Activated T-helper 2 cell treated with anti-CD3 and anti-CD28 coated beads, Interferon-gamma antibody, Interleukin-2, Interleukin-4, amounts not matched to agents 10 μg/mL and 5 μg/mL and 100 μg/mL, durations not matched to agents 14 hours and 24 hours and 36 hours (primary cell): ENCODE data around the gene RAC2. TPM values are rescaled to one million over a fixed set of nuclear protein-coding genes. Genes with fewer than 3 reads are reported as not detected.

Experiments used
- DNase-seq: peaks from one replicate; pipeline ENCODE4 v3.0.0; 2021; ENCODE audit warnings: low spot score
- H3K27ac Mint-ChIP-seq: one replicate; pipeline ENCODE4 v1.8.0; 2021; ENCODE audit warnings: mixed read lengths
- H3K27me3 Mint-ChIP-seq: one replicate; pipeline ENCODE4 v1.8.0; 2021; ENCODE audit warnings: low read depth, mixed read lengths
- H3K36me3 Mint-ChIP-seq: one replicate; pipeline ENCODE4 v1.8.0; 2021; ENCODE audit warnings: low read depth, mixed read lengths
- H3K4me1 Mint-ChIP-seq: one replicate; pipeline ENCODE4 v1.8.0; 2021; ENCODE audit warnings: low read depth, mixed read lengths
- H3K4me3 Mint-ChIP-seq: one replicate; pipeline ENCODE4 v1.8.0; 2021; ENCODE audit warnings: low read depth, mild to moderate bottlenecking, moderate library complexity, mixed read lengths
- H3K9me3 Mint-ChIP-seq: one replicate; pipeline ENCODE4 v1.8.0; 2021; ENCODE audit warnings: mixed read lengths
- intact Hi-C: fragments of 100-400 bp; cut with micrococcal nuclease; formaldehyde crosslinking; loops from one replicate; pipeline ENCODE4 v1.15.1; 2023
- total RNA-seq: library from RNA; stranded (reverse); gene quantifications from 2 replicates; pipeline ENCODE4 v1.2.3, GENCODE V29; 2022

Gene RAC2
- 499 and 506 TPM in 2 replicates for total RNA-seq

DNA sequence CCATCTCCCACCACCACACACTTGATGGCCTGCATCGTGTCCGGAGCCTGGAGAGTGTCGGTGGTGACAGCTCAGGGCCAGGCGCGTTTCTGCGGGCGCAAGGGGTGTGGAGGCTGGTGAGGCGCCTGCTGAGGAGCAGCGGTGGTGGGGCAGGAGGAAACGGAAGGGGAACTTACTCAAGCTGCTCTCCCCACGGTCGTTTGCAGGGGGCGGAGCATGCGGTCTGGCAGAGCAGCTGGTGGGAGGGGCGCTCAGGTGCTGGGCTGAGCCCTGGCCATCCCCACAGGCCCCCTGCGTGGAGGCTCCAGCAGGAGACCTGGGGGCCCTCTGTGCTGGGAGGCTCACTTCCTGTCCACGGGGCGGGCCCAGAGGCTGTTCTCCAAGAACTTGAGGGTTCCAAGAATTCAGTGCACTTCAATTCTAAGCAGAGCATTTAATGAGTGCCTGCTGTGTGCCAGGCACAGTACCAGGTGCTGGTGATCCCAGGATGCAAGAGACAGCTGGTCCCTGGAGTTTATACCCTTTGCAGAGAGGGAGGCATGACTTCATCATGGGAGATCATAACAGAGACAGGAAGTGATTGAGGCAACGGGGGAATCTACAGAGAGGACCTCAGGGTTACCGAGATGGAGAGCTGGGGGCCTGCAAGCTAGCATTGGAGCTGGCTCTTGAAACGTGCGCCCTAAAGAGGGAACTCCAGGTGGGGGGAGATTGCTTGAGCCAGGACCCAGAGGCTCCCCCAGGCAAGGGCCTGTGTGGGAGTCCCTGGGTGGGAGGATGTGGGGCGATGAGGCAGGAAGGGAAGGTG is at the start of gene RAC2:
Gene RAC2 (minus strand): TSS at position 156 of the 808 bp plus-strand sequence. CDS start 121 bp downstream, at position 35.
- Mint-ChIP-seq H3K4me1 (peaks cover 37% of the 10 kb centered on the region), H3K36me3 (peaks cover 40% of the 10 kb centered on the region), H3K27me3 (no peaks in the 10 kb centered on the region), H3K4me3 (peak within 1 kb of the TSS; percentile 96), H3K27ac (peak within 1 kb of the TSS; percentile 94), H3K9me3 (no peaks in the 10 kb centered on the region)
- DNase-seq, result peak; percentile 82
- intact Hi-C loops, result no loop called here

DNA sequence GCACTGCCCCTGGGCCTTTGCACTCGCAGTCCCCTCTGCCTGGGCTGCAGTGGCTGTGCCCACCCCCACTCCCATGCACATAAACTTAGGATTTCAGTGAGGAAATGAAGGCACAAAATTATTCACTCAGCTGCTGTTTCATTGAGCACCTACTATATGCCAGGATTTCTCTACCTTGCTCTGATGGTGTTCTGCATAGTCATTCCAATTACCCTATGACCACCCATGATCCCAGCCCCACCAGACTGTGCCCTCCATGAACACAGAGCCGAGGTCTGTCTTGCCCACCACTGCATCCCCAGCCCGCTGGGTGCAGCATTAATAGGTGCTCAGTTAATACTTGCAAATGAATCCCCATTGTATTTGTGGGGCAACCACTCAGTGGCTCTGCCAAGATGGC is 49.1 kb upstream of the RAC2 start:
- intact Hi-C loops, result no loop called here
- no peak overlapping the region for H3K27ac Mint-ChIP-seq

DNA sequence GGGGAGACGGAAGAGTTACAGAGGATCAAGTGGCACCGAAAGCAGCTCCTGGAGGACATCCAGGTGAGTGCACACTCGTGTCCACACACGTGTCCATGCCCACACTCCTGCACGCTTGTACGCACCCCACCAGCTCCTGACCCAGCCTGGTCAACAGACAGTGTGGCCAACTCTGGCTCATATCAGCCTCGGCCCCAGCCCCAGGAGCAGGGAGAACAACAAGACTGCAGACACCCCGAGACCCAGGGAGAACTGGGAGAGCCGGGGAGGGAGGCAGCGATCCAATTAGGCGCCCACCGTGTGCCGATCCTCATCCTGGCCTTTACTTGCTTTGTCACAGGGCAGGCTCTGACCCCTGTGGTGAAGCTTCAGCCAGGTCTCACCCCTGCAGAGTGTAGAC is 48.6 kb upstream of the RAC2 start:
- DNase-seq, result no peak
- Mint-ChIP-seq H3K27me3 (no peaks in the 10 kb centered on the region), H3K9me3 (no peaks in the 10 kb centered on the region), H3K27ac (no peak overlapping the region), H3K4me1 (peaks cover 42% of the 10 kb centered on the region), H3K4me3 (no peak overlapping the region), H3K36me3 (peaks cover 84% of the 10 kb centered on the region)
- intact Hi-C loops, result no loop called here

More for the DNA sequence above, 49.1 kb upstream of the RAC2 start:
- H3K4me3 Mint-ChIP-seq, result no peak overlapping the region
- H3K36me3 Mint-ChIP-seq, result peaks cover 86% of the 10 kb centered on the region
- H3K9me3 Mint-ChIP-seq, result no peaks in the 10 kb centered on the region
- H3K4me1 Mint-ChIP-seq, result peaks cover 41% of the 10 kb centered on the region
- no peak for DNase-seq
- H3K27me3 Mint-ChIP-seq, result no peaks in the 10 kb centered on the region

DNA sequence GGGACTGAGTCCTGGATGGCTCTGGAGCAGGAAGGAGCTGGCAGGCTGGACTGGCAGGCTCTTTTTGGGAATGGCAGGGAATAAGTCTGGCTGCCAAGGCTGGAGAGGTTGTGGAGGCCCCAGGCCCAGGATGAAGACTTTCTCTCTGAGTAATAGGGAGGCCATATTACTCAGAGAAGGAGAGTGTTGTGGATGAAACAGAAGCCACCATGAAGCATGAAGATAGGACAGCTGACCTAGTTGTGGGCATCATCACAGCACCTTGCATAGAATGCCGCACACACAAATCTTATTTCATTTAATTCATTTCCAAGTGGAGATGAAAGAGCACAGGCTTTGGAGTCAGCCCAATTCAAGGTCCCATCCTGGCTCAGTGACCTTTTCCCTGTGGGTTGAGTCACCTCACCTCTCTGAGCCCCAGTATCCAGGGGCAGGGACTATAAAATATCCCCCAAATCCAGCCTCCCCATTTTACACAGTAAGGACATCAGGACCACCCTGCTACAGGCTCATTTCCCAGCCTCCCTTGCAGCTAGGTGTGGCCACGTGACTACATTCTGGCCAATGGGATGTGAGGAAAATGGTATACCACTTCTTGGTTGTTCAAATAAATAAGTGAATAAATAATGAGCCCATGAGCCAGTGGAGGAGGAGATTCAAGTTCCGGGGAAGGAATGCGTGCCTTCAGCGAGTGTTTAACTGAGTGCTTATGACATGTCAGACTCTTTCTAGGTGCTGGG is 47.7 kb upstream of the RAC2 start:
- no peaks in the 10 kb centered on the region for H3K9me3 Mint-ChIP-seq
- intact Hi-C loops, result no loop called here
- H3K36me3 Mint-ChIP-seq, result peaks cover 84% of the 10 kb centered on the region
- no peak overlapping the region for H3K27ac Mint-ChIP-seq
- no peak overlapping the region for H3K4me3 Mint-ChIP-seq
- peaks cover 50% of the 10 kb centered on the region for H3K4me1 Mint-ChIP-seq
- no peak for DNase-seq
- H3K27me3 Mint-ChIP-seq, result no peaks in the 10 kb centered on the region

DNA sequence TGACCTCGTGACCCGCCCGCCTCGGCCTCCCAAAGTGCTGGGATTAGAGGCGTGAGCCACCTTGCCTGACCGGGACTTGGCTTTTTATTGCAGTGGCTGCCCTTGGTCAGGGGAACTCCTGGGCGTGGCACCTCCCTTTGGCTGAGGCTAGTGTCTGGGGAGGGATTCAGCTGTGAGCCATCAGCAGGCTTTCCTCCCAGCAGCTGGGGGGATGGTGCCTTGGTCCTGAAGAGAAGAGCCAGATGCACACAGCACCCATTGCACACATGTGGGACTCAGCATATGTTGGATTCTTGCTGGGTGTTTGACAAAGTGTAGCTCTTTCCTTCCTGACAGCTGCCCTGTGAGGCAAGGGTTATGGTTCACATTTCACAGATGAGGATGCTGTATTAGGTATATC is 46.7 kb upstream of the RAC2 start:
- Mint-ChIP-seq H3K4me3 (no peak overlapping the region), H3K4me1 (peaks cover 59% of the 10 kb centered on the region), H3K27ac (no peak overlapping the region), H3K27me3 (no peaks in the 10 kb centered on the region), H3K36me3 (peaks cover 89% of the 10 kb centered on the region), H3K9me3 (no peaks in the 10 kb centered on the region)
- no peak for DNase-seq
- intact Hi-C loops, result no loop called here

DNA sequence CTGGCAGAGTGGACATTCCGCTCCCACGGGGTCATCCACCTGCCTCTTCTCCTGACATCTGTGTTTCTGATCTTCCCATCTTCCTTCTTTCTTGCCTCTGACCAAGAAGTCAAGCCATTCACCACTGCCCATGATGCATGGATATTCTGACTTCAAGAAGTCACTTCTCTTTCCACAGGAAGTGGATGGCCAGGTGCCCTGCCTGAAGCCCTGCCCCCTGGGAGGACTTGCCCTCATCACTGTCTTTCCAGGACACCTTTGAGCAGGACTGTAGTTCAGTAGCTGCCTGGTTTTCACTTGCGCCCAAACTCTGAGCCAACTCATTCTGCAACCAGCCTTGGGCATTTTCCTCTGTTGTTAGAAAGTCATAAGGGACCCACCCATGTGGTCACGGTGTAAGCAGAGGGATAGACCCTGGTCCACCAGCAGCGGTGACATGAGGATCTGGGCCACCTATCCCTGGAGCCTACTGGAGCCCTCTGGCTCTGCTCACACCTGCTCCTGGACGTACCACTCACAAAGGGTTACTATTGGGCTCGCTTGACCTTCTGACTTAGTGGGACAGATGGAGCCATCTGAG is 45.2 kb upstream of the RAC2 start:
- intact Hi-C loops, result no loop called here
- Mint-ChIP-seq H3K4me3 (no peak overlapping the region), H3K36me3 (peaks cover 90% of the 10 kb centered on the region), H3K27me3 (no peaks in the 10 kb centered on the region), H3K9me3 (no peaks in the 10 kb centered on the region), H3K27ac (peak overlapping the region; percentile 27), H3K4me1 (peaks cover 59% of the 10 kb centered on the region)
- no peak for DNase-seq

DNA sequence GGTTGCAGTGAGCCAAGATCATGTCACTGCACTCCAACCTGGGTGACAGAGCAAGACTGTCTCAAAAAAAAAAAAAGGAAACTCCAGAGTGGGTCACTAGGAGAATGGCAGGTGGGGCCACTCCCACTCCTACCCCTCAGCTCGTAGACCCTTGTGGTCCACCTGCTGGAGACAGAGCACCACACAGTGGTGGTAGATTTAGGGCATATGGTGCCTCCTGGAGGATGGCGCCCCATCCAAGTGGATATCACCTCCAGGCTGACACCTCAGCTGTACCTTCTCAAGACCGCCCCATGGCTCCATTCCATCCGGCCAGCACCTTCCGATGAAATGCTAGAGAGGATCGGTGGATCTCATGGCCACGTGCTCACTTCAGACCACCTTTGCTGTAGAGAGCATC is 44.5 kb upstream of the RAC2 start:
- H3K4me1 Mint-ChIP-seq, result peaks cover 62% of the 10 kb centered on the region
- no peak overlapping the region for H3K4me3 Mint-ChIP-seq
- no peak for DNase-seq
- intact Hi-C loops, result no loop called here
- peak overlapping the region; percentile 22 for H3K27ac Mint-ChIP-seq
- H3K36me3 Mint-ChIP-seq, result peaks cover 88% of the 10 kb centered on the region
- H3K27me3 Mint-ChIP-seq, result no peaks in the 10 kb centered on the region
- H3K9me3 Mint-ChIP-seq, result no peaks in the 10 kb centered on the region

DNA sequence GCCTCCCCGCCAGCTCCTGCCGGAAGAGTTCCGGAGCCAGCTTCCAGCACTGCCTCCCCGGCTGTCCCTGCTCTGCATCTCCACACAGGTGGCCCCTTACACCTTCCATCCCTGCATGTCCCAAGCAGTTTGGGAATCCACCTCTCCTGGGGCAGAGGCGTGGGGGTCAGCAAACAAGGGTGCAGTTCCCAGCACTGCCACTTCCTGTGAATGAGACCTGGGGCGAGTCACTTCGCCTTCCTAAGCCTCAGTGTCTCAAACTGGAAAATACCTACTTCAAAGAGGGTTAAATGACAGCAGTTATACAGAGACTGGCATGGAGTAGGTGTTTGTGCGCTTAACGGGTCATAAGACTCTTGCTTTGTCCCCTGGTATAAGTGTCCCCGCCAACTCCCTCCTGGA is 43.5 kb upstream of the RAC2 start:
- DNase-seq, result no peak
- Mint-ChIP-seq H3K27me3 (no peaks in the 10 kb centered on the region), H3K36me3 (peaks cover 81% of the 10 kb centered on the region), H3K27ac (peak overlapping the region; percentile 64), H3K4me1 (peaks cover 66% of the 10 kb centered on the region), H3K4me3 (no peak overlapping the region), H3K9me3 (no peaks in the 10 kb centered on the region)
- intact Hi-C loops, result no loop called here

DNA sequence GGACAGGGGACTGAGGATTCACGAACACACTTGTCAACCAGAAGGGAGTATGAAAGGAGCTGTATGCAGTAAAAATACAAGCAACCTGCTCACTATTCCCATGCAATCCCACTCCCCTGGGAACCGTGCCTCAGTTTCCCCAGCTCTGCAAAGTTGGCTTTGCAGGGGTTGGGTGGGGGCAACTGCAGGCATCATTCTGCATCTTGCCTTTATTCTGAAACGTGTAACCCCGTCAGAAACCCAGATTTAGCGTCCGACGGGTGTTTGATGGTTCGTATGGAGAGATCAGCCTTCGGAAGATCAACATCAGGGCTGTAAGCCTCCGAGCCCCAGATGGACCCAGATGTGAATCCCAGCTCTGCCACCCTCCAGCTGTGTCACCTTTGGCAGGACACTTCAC is 41.9 kb upstream of the RAC2 start:
- peaks cover 68% of the 10 kb centered on the region for H3K4me1 Mint-ChIP-seq
- H3K27me3 Mint-ChIP-seq, result no peaks in the 10 kb centered on the region
- DNase-seq, result no peak
- intact Hi-C loops, result no loop called here
- no peak overlapping the region for H3K27ac Mint-ChIP-seq
- H3K9me3 Mint-ChIP-seq, result no peaks in the 10 kb centered on the region
- H3K4me3 Mint-ChIP-seq, result peak overlapping the region; percentile 24
- H3K36me3 Mint-ChIP-seq, result peaks cover 65% of the 10 kb centered on the region

DNA sequence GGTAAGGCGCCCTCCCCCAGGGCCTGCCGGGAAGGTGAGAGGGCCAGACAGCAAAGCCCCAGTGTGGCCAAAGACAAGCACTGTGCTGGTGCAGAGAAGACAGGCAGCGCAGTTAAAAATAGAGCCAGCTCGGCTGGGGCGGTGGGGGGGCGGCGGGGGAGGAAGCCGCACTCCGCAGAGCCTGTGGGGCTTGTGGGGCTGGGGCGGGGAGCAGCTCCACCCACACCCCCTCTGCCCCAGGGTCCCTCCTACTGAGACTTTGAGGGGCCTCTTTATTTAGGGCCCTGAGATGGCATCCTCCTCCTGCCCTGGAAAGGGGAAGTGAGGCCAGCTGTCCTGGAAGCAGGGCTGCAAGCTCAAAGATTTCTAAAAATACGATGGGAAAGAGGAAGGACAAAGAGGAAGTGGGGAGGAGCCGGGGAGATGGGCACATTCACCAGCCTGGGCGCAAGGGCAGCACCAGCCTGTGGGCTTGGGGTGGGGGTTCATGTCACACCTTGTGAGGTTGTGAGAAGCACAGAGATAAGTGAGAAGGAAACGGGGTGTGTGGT is 40.8 kb upstream of the RAC2 start:
- H3K27me3 Mint-ChIP-seq, result no peaks in the 10 kb centered on the region
- H3K27ac Mint-ChIP-seq, result peak overlapping the region; percentile 99
- H3K4me1 Mint-ChIP-seq, result peaks cover 64% of the 10 kb centered on the region
- H3K9me3 Mint-ChIP-seq, result no peaks in the 10 kb centered on the region
- intact Hi-C loops, result loop anchor here (1.0 kb wide), 1 partner anchor 18 kb away; no protein-coding TSS in a partner anchor
- peaks cover 54% of the 10 kb centered on the region for H3K36me3 Mint-ChIP-seq
- H3K4me3 Mint-ChIP-seq, result peak overlapping the region; percentile 87
- DNase-seq, result no peak

DNA sequence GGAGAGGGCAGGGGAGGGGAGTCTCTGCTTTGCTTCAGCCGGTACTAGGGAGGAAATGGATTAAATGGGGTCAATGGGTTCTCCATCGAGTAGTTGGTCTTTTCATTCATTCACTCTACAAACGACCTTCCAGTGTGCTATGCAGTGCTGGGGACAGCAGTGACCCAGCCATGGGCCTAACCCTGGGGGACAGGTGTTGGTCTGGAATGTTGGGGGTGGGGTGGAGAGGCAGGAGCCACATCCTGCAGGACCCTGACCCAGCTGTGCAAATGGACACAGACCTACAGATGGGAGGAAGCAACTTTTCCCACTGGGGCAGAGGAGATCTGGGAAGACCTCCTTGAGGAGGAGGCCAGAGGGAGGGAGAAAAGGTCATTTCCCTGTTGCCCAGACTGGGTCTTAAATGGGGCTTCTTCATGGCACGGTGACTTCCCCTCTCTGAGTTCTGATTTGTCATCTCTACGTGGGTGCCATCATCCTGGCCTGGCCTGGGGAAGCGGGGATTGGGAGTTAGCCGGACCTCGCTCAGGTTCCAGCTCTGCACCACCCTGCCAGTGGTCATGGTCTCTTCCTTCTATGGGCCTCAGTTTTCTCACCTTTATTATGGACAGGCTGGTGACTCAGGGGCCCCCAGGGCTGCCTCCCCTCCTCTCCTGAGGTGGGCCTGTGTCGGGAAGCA is 40.2 kb upstream of the RAC2 start:
- no peak for DNase-seq
- Mint-ChIP-seq H3K4me1 (peaks cover 59% of the 10 kb centered on the region), H3K27ac (peak overlapping the region; percentile 99), H3K27me3 (no peaks in the 10 kb centered on the region), H3K4me3 (peak overlapping the region; percentile 87), H3K9me3 (no peaks in the 10 kb centered on the region), H3K36me3 (peaks cover 48% of the 10 kb centered on the region)
- intact Hi-C loops, result loop anchor here (1.0 kb wide), 1 partner anchor 19 kb away; no protein-coding TSS in a partner anchor

DNA sequence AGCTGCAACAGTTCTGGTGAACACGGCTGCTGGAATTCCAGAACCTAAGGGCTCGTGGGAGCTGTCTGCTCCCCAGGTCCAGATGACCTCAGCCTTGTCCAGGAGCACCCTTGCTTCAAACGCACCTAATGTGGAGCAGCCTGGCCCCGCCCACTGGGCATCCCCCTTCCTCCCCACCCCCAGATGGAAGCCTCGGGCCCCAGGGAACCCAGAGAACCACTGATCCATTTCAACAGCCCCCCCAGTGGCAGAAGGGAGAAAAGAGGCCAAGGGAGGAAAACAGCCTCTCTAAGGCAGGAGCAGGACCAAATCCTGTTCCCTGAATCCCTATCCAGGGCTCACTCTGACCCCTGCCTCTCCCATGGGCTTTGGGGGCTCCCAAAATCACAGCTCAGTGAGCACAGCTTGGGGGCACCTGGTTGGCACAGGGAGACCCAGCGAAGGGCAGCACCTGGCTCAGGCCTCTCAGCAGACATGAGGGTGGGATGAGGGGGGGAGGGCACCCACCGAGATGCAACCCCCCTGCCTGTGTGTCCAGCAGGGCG is 39.4 kb upstream of the RAC2 start:
- DNase-seq, result peak; percentile 60
- peak overlapping the region; percentile 99 for H3K27ac Mint-ChIP-seq
- intact Hi-C loops, result loop anchor here (1.0 to 2.0 kb wide), 2 partner anchors 10 to 17 kb away; no protein-coding TSS in a partner anchor

More for the DNA sequence above, 39.4 kb upstream of the RAC2 start:
- no peaks in the 10 kb centered on the region for H3K9me3 Mint-ChIP-seq
- H3K4me3 Mint-ChIP-seq, result peak overlapping the region; percentile 87
- no peaks in the 10 kb centered on the region for H3K27me3 Mint-ChIP-seq
- H3K36me3 Mint-ChIP-seq, result peaks cover 40% of the 10 kb centered on the region
- peaks cover 55% of the 10 kb centered on the region for H3K4me1 Mint-ChIP-seq
